Stimulated activated CD4-positive, alpha-beta T cell treated with anti-CD3 and anti-CD28 coated beads, Interleukin-4, amount 100 ng/mL, for 24 hours (primary cell): ENCODE measurements around the gene TTLL11.

Experiments
- DNase-seq: peaks from one replicate; pipeline ENCODE4 v3.0.0-alpha.2; 2020

The TTLL11 gene

DNA sequence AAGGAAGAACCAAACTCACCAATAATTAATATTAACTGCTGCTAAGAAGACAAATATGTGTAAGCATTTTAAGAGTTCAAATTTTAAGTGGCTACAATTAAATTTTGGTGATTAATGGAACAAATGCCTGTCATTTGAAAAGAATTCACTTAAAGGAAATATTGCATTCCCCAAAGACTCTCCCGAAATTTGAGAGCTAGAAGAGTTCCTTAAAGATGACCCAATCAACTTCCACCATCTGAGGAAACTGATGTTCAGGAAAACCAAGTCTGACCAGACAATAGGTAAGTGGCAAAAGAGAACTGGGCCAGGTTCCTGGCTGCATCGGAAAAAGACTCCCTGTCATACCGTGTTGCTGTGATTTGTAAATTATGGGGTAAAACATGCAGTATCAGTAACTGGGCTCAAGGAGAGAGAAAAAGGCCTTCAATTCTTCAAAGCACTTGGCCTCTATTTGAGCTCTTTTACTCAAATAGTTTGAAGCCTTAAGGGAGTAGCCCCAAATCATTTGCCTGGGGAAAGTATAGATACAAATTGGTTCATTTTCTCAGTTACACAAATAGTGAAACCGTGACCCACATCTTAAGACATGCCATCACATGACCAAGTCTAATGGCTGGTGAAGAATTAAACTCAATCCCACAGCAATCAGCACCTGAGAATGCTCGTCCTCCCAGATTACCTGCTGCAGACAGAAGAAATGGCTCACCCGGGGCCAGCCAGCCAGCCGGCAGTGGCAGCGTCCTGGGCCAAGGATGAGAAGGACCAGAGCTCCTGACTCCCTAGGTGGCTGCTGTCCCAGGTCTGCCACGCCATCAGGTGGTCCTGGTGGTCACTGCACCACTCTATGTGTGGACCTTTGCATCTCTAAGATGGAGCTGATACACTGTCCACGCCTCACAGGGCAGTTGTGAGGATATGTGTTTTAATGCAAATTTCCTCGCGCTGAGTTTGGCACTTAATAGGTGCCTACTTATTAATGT, 162.9 kb downstream of the TTLL11 start:
- DNase-seq, result no peak

DNA sequence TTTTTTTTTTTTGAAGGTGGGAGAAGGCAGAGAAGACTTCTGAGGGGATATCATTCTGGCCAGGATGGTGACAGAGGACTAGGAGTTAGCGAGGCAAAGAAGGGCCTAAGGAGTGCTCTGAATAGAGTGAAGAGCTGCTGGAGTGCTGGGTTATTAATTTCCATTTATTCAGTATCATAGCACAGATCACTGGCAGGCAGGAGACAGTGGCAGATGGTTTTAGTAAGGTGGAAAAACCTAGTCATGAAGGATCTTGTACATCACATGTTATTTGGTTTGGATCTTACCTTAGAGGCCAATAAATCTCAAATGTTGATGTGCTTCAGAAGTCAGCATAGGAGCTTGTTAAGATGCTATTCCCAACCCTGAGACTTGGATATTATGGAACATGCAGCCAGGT, 165.5 kb downstream of the TTLL11 start:
- no peak for DNase-seq

DNA sequence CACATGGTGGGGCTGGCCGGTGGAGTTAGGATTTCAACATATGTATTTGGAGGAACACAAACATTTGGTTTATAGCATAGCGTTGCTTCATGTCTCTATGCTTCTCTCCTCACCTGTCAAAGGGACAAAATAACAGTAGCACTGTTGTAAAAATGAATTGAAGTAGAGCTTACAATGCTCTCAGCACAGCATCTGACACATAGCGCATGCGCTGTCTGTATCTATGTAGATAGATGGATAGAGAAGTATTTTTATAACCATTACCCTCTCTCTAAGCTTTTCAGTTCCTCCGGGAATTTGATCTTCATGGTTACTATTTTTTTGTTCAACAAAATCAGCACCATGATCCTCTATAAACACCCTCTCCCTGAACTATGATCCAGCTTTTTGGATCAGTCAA, 166.0 kb downstream of the TTLL11 start:
- no peak for DNase-seq

DNA sequence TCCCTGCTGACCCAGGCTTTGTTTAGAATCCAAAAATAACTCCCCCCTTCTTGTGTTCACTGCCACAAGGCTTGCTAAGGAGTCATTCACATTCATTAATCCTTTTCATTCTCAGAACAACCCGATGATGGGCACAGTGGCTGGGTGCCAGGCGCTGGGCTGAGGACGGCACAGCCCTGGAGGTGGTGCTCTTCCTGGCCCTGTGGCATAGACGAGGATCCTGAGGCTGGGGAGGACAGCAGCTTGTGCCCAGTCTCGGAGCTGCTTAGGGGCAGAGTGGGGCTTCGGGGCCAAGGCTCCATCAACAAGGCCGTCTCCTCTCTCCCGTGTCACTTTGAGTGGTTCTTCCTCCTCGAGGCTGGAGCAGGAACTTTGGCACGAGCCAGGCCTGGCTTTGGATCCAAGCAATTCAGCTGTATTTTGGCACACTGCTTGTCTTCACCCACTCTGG, 166.7 kb downstream of the TTLL11 start:
- no peak for DNase-seq

DNA sequence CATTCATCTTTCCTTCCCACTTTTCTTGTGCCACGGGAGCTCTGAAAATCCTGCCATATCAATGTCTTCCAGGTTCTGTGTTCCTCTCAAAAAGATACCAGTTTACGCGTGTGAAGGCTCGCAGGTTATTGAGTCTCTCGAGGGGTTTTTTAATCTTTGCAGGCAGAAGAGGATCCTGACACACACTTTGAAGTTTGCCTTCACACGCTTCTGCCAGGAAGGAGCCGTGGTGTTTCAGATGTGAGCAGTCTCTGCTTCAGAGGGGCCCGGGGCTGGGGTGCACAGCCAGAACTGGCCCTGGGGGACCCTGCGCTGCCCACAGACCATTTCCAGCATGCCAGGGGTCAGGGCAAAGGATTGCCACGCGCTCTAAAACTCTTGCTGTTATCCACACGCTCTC, 167.2 kb downstream of the TTLL11 start:
- DNase-seq, result no peak

DNA sequence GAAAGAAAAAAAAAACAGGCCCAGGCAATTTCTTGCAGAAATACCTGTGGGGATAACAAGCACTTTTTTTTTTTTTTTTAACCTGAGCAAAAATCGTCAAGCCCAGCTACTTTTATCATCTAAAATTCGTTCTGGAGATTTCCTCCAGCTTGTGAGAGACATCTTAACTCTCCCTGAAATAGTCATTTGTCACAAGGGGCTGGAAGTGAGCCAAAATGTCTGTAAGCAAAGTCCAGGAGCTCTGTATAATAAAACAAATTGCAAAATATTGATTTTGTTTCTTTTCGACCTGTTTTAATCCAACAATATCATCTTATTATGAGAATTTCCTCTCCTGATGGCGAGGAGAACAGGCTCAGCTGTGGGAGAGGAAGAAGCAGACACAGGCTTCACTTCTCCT, 168.4 kb downstream of the TTLL11 start:
- no peak for DNase-seq

DNA sequence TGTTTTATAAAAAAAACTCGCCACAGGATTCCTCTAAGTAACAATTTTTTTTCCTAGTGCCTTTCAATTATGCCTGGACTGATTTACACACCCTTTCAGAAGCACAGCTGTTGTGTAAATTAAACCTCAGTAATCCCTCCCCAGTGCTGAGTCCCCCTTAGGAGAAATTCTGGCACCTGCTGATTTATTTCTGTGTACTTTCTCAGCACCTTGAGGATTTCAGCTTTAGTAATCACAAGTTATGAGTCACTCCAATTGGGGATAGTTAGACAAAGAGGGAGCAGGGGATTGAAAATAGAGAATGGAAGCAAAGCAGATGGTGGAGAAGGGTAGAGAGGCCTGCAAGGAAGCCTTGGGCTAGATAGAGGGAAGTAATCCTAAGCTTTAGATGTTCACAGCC, 171.7 kb downstream of the TTLL11 start:
- DNase-seq, result no peak

DNA sequence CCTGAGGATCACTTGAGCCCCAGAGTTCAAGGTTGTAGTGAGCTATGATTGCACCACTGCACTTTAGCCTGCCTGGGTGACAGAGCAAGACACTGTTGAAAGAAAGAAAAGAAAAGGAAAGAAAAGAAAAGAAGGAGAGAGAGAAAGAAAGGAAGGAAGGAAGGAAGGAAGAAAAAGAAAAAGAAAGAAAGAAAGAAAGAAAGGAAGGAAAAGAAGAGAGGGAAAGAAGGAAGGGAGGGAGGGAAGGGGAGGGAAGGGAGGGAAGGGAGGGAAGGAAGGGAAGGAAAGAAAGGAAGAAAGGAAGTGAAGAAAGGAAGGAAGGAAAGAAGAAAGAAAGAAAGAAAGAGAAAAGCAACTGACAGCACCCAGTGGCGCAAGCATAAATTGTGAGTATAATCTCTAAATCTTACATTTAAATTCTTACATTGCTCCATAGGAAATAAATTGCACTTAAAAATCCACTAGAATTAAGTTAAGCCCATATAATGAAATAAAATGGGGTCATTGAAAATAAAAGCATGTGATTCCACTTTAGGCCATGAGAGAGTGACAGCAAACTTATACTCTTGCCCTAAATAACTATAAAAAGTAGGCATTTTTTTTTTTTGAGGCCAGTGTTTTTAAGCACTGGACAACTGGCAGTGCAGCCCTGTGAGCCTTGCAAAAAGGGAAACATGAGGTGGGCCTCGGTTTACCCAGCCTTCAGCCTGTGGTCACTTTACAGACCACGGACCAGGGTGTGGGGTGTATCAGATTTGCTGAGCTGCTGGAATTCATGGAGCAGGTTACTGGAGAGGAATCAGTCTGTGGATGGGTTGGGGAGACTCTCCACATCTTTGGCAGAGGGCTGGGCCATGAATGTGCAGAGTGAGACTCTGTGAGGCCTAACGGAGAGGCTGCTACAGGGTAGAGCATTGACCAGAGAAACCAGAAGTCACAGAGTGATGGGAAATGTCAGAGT, 175.5 kb downstream of the TTLL11 start:
- DNase-seq, result no peak

DNA sequence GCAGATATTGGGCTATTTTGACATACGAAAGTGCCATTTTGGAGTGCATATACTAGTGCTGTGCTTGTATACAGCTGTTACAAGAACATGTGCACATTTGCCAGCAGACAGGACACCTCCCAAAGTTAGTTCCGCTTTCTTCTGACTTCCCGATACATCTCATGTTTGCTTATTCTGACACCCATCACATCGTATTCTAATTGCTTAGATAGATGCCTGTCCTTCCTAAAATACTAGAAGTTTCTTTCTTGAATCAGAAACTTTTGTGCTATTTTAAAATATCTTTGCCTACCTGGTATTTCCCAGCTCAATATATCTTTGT, 177.8 kb downstream of the TTLL11 start:
- no peak for DNase-seq

DNA sequence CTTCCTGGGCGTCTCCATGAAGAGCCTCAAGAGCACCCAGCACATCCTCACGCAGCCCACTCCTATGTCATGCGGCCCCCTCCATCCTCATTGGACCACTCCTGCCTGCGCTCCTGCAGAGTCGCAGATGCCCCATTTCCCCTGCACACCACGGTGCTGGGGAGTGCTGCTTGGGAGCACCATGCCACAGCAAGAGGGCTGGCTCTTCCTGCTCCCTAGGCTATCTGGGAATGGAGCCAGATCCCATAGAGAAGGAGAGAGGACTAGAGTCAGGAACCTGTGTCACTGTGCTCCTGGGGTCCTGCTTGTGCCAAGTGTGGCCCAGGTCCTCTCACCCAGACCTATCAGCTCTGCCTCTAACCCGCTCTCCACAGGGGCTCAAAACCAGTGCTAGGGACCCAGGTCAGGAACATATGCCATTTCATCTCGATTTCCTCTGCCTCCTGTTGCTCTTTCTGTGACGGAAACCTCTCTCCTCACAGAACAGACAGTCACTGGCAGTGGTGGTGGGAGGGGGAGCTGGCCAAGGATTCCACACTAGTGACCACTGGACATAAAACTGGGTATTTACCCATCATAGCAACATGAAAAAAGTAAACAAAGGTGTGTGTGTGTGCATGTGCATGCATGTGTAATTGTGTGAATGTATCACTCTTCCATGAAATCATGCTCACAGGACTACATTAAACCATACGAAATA, 178.4 kb downstream of the TTLL11 start:
- no peak for DNase-seq

DNA sequence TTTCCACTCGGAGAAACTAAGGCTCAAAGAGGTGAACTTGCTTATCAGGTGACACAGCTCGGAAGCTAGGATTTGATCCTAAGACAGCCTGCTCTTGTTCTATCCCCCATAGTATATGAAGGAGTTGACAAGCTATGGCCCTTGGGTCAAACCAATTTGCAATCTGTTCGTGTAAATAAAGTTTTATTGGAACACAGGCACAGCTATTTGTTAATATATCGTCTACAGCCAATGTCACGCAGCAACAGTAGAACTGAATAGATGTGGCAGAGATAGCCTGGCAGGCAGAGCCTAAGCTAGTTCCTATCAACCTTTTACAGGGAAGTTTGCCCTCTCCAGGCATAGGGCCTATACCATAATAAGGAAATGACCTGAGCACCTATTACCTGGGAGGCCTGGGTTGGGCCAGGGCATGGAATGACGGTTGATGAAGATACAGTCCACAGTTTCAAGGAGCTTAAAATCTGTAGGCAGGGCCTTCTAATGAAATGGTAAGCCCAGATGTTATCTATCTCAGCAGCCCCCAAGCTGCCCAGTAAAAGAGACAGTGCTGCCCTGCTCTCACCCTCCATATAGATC, 179.0 kb downstream of the TTLL11 start:
- no peak for DNase-seq

DNA sequence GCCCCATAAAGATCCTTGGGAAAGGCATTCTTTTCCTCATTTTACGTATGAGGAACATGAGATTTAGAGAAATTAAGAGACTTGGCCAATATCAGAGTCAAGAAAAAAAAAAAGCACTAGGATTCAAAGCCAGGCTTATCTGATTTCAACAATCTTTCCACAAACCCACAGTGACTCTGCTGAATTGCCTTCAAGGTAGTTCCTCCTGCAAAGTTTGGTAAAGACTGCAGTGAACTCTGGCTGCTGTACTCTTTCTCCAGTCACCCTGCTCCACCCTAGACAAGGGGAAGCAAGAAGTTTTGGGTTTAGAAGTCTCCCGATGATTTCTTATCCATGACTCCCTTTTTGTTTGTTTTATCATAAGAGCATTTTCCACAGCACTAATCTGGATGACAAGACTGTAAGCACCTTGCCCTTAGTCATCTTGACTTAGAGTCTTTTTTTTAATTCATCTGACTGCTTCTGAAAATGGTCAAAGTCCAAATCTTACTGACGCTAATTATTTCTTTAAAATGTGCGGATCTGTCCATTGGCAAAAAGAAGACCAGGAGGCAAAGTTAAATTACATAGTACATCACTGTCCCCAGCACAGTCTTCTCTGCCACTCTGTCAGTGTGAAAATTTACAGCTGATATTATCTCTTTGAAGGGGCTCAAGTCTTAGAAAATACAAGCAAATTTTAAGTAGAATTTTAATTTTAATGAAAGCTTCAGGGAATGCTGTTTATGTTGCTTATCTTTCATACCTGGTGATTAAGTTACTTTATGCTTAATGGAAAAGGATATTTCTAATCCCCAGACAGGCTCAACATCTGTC, 180.1 kb downstream of the TTLL11 start:
- no peak for DNase-seq

DNA sequence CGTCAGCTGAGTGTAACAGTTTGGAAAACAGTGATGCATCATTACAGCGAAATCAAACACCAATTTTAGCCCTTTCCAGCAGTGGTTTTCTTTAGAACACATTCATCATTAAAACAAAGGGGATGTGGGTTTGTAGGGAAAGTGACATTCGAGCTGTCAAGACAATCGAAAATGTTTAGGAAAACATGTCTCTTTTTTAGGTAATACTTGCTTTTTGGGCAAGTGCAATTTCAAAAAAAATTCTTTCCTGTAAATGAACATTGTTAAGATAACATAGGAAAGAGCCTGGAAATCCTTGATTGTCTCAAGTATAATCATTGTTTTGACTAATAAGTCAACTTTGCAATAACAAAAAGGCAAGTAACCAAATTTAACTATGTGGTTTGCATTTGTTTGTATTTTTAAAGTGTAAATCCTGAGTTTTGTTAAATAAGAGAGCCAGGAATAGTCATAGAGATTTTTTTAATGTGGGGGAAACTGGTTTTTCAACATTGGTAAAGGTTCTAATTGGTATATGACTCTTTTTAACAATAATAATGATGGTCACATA, 182.5 kb downstream of the TTLL11 start:
- no peak for DNase-seq

DNA sequence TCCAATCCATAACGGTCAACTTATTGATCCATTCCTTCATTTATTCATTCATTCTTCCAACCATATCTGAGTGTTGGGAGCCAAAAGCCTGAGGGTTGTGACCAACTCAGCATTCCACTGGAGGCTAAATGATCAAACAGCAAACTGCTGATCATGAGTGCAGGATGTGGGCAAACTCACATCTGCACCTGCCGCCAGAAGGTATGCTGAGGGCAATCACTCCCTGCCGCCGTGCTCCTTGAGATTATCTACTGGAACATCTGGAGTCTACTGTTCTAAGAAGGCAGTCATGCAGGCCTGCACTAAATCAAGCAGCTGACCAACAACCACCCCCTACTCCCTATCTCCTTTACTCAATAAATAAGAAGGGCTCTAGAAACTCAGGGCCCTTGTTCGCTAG, 184.0 kb downstream of the TTLL11 start:
- no peak for DNase-seq

DNA sequence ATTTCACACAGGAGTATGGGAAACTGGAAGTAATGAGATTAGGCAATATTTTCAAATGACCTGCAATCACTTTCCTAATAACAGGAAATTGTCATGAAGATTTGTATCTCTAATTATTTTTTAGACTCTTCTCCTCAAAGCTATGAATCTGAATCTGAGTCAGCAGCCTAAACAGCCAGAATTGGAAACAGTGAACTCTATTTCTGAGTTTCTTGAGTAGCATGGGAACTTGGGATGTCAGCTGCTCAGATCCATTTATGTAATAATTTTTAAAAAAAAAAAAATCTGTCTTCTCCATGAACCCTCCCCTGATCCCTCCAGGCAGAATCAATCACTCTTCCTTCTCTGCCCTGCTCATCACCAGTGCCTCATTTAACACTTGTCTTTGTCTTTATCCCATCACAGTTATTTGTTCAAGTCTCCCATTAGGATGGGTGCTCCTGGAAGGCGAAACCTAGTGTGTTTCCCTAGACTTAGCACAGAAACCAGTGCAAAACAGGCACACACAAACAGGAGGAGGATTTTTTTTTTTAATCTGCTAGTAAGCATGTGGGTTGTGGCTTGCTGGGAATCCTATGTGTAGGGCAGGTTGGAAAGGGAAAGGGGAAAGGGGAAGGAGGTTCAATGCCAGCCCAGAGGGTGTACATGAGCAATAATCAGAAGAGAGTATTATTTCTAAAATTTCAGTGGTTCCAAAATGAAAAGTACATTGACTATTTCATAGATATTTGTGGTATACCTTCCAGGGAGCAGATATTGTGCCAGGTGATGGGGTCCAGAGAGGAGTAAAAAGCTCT, 186.8 kb downstream of the TTLL11 start:
- no peak for DNase-seq

DNA sequence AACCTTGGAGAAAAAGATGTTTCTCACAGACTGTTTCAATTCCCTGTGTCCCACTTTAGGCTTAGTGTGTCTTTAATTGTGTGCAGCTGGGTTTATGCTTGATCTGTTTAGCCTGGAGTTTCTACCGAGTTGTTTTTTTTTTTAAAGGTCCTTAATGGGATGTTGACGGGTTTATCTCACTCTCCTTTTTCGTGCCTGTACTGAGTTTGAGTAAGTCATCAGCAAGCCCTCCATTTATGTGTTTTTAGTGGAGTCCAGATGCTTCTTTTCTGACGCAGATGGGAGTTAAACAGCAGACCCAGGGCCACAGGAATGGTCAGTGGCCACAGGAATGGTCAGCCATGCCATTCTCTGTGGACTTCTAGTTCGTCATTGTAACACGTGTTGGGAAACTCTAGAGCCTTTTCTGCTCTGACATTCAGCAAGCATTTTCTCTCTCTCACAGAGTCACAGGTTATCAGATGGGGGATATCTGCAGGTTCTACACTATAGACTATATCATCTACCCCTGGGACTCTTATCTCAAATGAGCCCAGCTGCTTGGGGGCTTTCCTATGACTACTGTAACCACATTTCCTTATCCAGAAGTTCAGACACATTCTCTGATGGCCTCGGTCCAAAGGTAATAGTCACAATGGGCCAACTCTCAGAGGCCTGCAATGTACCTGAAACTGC, 190.5 kb downstream of the TTLL11 start:
- no peak for DNase-seq

DNA sequence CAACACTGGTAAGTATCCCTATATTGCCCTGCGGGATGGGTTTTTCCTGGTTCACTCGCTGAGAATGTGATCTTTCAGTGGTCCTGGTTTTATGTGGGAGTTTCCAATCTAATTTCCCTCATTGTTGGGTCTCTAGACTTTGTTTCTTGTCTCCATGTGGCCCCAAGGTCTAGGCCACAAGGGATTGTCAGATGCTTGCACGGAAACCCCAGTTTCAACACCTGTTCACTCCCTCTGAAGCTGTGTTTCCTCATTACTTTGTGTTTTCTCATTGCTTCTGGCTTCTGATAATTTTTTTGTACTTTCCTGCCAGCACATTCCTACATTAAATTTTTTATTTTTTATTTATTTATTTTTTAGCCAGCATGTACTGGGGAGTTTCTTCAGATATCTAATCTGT, 191.5 kb downstream of the TTLL11 start:
- DNase-seq, result no peak

DNA sequence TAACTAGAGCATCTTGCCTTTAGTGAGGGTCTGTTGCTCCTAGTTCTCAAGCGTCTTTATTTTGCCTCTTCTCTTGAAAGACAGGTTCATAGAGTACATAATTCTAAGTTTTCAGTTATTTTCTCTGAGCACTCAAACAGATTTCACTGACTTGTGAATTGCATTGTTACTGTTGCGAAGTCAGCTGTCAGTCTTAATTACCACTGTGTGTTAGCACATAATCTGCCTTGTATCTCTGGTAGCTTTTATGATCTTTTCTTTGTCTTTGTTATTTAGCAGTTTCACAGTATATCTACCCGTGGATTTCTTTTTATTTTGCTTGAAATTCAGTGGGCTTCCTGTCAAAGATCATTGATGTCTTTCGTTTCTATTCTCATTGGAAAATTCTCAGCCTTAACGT, 192.9 kb downstream of the TTLL11 start:
- no peak for DNase-seq

DNA sequence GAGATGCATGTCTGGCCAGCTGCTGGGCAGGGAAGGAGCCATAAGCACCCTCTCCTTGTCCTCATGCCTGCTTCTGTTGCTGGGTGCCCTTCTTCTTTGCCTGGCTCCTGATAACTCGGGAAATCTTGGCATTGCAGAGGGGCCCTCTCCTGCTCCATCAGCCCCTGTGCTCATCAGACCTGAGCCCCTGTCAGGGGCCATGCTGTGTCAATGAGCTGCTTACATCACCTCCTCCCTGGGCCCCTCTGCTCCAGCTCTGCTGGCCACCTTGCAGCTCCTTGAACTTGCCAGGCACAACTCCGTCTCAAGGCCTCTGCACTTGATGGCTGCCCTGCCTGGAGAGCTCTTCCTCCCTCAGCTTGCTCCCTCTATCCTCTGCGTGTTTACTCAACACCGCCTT, 194.3 kb downstream of the TTLL11 start:
- DNase-seq, result no peak

DNA sequence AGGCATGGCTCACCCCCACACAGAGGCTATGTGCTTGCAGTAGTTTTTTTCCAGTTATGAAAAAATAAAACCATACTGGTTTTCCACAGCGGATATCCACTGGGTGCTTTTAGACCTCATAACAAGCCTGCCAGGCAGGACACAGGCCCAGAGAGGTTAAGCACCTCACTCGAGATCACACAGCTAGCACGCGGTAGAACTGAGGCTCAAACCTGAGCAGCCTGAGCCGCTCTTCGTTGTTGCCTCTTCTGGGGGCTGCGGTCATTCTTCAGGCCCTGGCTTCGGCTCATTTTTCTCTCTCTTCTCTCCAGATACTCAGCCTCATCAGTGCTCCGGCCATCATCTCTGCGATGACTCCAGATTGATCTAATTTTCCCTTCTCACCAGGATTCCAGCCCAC, 196.0 kb downstream of the TTLL11 start:
- no peak for DNase-seq
